Gastroesophageal sphincter (tissue), 4 donors: ENCODE data around the gene KLHL15. TPM values are rescaled to one million over a fixed set of nuclear protein-coding genes. Genes with fewer than 3 reads are reported as not detected.
"Not testable (repeated sequence)": the region's sequence is repeated elsewhere in the genome, so short reads cannot be mapped to it uniquely, and the experiment has no call there.

Experiments used
- ATAC-seq: fragments of 150-250 bp; one replicate; pipeline ENCODE4 v1.9.1; 2016; ENCODE audit warnings: mild to moderate bottlenecking, moderate library complexity
- H3K27ac ChIP-seq, 4 donors: fragments of 200-600 bp; sonication (generic) in 3 of 4; 1 replicate in 3 of 4; 2 replicates in 1 of 4; pipeline ENCODE4 v1.5.1; 2016 to 2019
- H3K27me3 ChIP-seq: fragments of 200-600 bp; sonication (generic); one replicate; pipeline ENCODE4 v1.5.1; 2019
- H3K36me3 ChIP-seq, 2 donors: fragments of 200-600 bp; sonication (generic); one replicate each; pipeline ENCODE4 v1.5.1; 2019; ENCODE audit warnings: control low read depth in 1 of 2
- H3K4me1 ChIP-seq, 3 donors: fragments of 200-600 bp; sonication (generic); 1 replicate in 2 of 3; 2 replicates in 1 of 3; pipeline ENCODE4 v1.5.1; 2016 to 2019; ENCODE audit warnings: control low read depth in 2 of 3
- H3K4me3 ChIP-seq, 2 donors: fragments of 200-600 bp; sonication (generic); one replicate each; pipeline ENCODE4 v1.5.1; 2019; ENCODE audit warnings: mild to moderate bottlenecking in 1 of 2, moderate library complexity in 1 of 2
- H3K9me3 ChIP-seq, 3 donors: fragments of 200-600 bp; sonication (generic); one replicate each; pipeline ENCODE4 v1.5.1; 2017 to 2019; ENCODE audit warnings: control low read depth in 2 of 3
- CTCF ChIP-seq, 4 experiments: fragments of 200-600 bp in 2 of 4; fragments of 450-650 bp in 2 of 4; sonication (generic) in 1 of 4; IDR thresholded peaks; one replicate each; pipeline ENCODE4 v1.5.1; 2017 to 2019; ENCODE audit warnings: antibody characterized with exemption in 4 of 4, mild to moderate bottlenecking in 2 of 4, moderate library complexity in 2 of 4
- EP300 ChIP-seq: sonication (generic); formaldehyde crosslinking; IDR thresholded peaks from one replicate; pipeline ENCODE4 v1.6.1; 2017; ENCODE audit warnings: antibody characterized with exemption, mild to moderate bottlenecking
- POLR2A ChIP-seq, 2 donors: fragments of 450-650 bp; IDR thresholded peaks; one replicate each; pipeline ENCODE4 v1.6.1; 2017; ENCODE audit warnings: antibody characterized with exemption in 2 of 2, mild to moderate bottlenecking in 2 of 2, moderate library complexity in 1 of 2
- POLR2AphosphoS5 ChIP-seq: sonication (generic); formaldehyde crosslinking; IDR thresholded peaks from one replicate; pipeline ENCODE4 v1.6.1; 2017; ENCODE audit warnings: antibody characterized with exemption
- WGBS, 2 donors: methylation state at CpG; one replicate each; pipeline ENCODE4 v1.1.5; 2018; ENCODE audit warnings: low coverage in 1 of 2; 5-methylcytosine and 5-hydroxymethylcytosine counted together
- total RNA-seq, 4 donors: library from RNA; depleted of rRNA; stranded (reverse); fragments of >200 nt; gene quantifications; one replicate each; pipeline ENCODE4 v1.1.0, GENCODE V29; 2016

Gene KLHL15
- total RNA-seq = 10 to 100 TPM; 12.2 to 42.3 (median 17.4) TPM

GRCh38 chrX:24027086-24027485 is at the start of gene KLHL15:
Gene KLHL15 (minus strand): TSS chrX:24027186. CDS start chrX:24006693, 20,493 bp downstream.
- peak within 1 kb of the TSS; percentile 97 to 99 (median 98) for H3K27ac ChIP-seq

GRCh38 chrX:24069877-24070276 is 42.9 kb upstream of the KLHL15 start:
- peaks cover 0 to 77% of the 10 kb centered on the region in 2 donors for H3K36me3 ChIP-seq

More at GRCh38 chrX:24027086-24027485, at the start of gene KLHL15:
- Histone ChIP-seq H3K4me1 (no peaks in the 10 kb centered on the region), H3K27me3 (no peaks in the 10 kb centered on the region), H3K4me3 (peak within 1 kb of the TSS; percentile 82 to 85), H3K9me3 (no peaks in the 10 kb centered on the region), H3K36me3 (no peaks in the 10 kb centered on the region)
- ATAC-seq = no peak
- TF ChIP-seq CTCF (IDR thresholded peaks at IDR 0.05) (no peak), POLR2AphosphoS5 (no peak), POLR2A (IDR thresholded peaks at IDR 0.05) (no peak), EP300 (no peak)
- 75 to 83% methylated on average over 5 to 6 of the region's 7 CpGs for WGBS, 2 donors

GRCh38 chrX:24063488-24063887 is 36.5 kb upstream of the KLHL15 start:
- no peak overlapping the region for H3K27ac ChIP-seq
- ATAC-seq = no peak
- peaks cover 0 to 94% of the 10 kb centered on the region in 2 donors for H3K36me3 ChIP-seq
- 81 to 83% methylated on average over 4 of the region's 6 CpGs for WGBS, 2 donors
- TF ChIP-seq POLR2AphosphoS5 (no peak), CTCF (IDR thresholded peaks at IDR 0.05) (no peak), POLR2A (IDR thresholded peaks at IDR 0.05) (no peak), EP300 (no peak)
- H3K9me3 ChIP-seq = no peaks in the 10 kb centered on the region
- no peaks in the 10 kb centered on the region for H3K27me3 ChIP-seq
- no peaks in the 10 kb centered on the region for H3K4me1 ChIP-seq
- no peak overlapping the region for H3K4me3 ChIP-seq

More at GRCh38 chrX:24069877-24070276, 42.9 kb upstream of the KLHL15 start:
- no peak for ATAC-seq
- H3K27ac ChIP-seq = no peak overlapping the region
- H3K9me3 ChIP-seq = no peaks in the 10 kb centered on the region
- no peaks in the 10 kb centered on the region for H3K27me3 ChIP-seq
- WGBS, 2 donors = 87 to 95% methylated on average over 3 to 8 of the region's 9 CpGs
- TF ChIP-seq CTCF (IDR thresholded peaks at IDR 0.05) = no peak
- no peak for TF ChIP-seq EP300
- TF ChIP-seq POLR2AphosphoS5 = no peak
- no peak for TF ChIP-seq POLR2A (IDR thresholded peaks at IDR 0.05)
- no peaks in the 10 kb centered on the region for H3K4me1 ChIP-seq
- no peak overlapping the region for H3K4me3 ChIP-seq

- Histone ChIP-seq H3K4me3 (peak overlapping the region; percentile 78 to 97), H3K4me1 (no peaks in the 10 kb centered on the region), H3K27ac (peak overlapping the region; percentile 82 to 90 (median 85)), H3K36me3 (peaks cover 0 to 30% of the 10 kb centered on the region in 2 donors), H3K9me3 (no peaks in the 10 kb centered on the region), H3K27me3 (no peaks in the 10 kb centered on the region)
- ATAC-seq = peak; percentile 6
- TF ChIP-seq POLR2A (IDR thresholded peaks at IDR 0.05) (no peak), POLR2AphosphoS5 (no peak), EP300 (no peak), CTCF (IDR thresholded peaks at IDR 0.05) (no peak)
- 0% methylated on average over 10 of the region's 14 CpGs; no CpG with 5 or more reads in 1 of the 2 donors for WGBS, 2 donors
Observed at GRCh38 chrX:24055043-24055356, 28.0 kb upstream of the KLHL15 start.

- Histone ChIP-seq H3K4me3 (peak within 1 kb of the TSS; percentile 78 to 97), H3K27me3 (no peaks in the 10 kb centered on the region), H3K27ac (peak within 1 kb of the TSS; percentile 82 to 90 (median 85)), H3K36me3 (peaks cover 0 to 24% of the 10 kb centered on the region in 2 donors), H3K4me1 (no peaks in the 10 kb centered on the region), H3K9me3 (no peaks in the 10 kb centered on the region)
- TF ChIP-seq EP300 (no peak), POLR2AphosphoS5 (peak; percentile 37), CTCF (IDR thresholded peaks at IDR 0.05) (peak; percentile 24 to 78 (median 50)), POLR2A (IDR thresholded peaks at IDR 0.05) (peak in 1 of 2 donors; percentile 36)
- 0% methylated on average over 7 to 15 of the region's 57 CpGs for WGBS, 2 donors
- peak; percentile 98 for ATAC-seq
Observed at GRCh38 chrX:24054182-24055042, 27.4 kb upstream of the KLHL15 start, which contains the start of gene EIF2S3. Gene EIF2S3 (plus strand): TSS chrX:24054956. CDS start chrX:24054969, 13 bp downstream.

- not testable (repeated sequence) for H3K9me3 ChIP-seq, H3K27ac ChIP-seq, ATAC-seq, H3K27me3 ChIP-seq, H3K4me1 ChIP-seq, H3K36me3 ChIP-seq, H3K4me3 ChIP-seq
- WGBS, 2 donors = 77 to 83% methylated on average over 7 to 9 of the region's 26 CpGs
Observed at GRCh38 chrX:24050522-24051318, 23.7 kb upstream of the KLHL15 start.
